ENCODE measurements around the gene POLR2F. TPM values are rescaled to one million over a fixed set of nuclear protein-coding genes. Genes with fewer than 3 reads are reported as not detected.

POLR2F gene
- total RNA-seq, 1 experiment from 2014 or later, result 138 TPM

DNA sequence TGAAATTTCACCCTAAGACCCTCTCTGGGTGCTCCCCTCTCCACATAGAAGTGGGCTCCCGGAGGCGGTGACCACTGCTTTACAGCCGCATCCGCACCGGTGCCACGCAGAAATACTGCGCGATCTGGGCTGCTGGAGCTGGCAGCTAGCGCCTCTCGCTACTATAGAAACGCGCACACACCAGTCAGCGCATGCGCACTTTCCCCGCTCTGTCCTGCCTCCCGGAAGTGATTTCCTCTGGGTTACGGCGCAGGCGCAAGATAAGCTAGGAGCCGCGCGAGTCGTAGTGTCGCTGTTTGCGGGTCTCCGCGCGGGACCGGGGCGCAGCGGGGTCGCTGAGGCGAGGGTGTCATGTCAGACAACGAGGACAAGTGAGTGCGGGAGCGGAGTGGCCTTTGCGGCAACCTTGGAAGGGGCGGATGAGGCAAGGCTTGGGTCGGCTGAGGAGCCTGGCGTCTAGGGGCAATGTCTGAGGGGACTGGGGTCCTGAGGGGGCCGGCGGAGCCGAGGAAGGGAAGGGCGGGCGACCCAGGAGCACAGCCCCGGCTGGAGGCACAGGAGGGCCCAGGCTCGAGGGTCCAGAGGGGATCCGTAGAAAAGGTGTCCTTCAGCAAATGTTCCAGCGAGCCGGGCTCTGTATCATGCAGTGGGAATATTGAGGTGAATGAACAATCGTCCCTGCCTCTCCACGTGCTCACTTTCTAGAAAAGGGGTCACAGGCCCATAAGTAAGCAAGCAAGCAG lies at the start of gene POLR2F, which contains the start of gene C22orf23 (continued):
- TF ChIP-seq PRRX2 (CRISPR knock-in tag; IDR thresholded peaks at IDR 0.05) (no peak), MLX (CRISPR knock-in tag; IDR thresholded peaks at IDR 0.05) (no peak), CDX4 (CRISPR knock-in tag; IDR thresholded peaks at IDR 0.05; ENCODE audit: borderline replicate concordance) (no peak), NFATC4 (CRISPR knock-in tag; IDR thresholded peaks at IDR 0.05) (no peak), ZNF281 (CRISPR knock-in tag; IDR thresholded peaks at IDR 0.05) (no peak), ZNF671 (CRISPR knock-in tag; IDR thresholded peaks at IDR 0.05) (no peak), E2F1 (CRISPR knock-in tag; IDR thresholded peaks at IDR 0.05) (no peak), TP53 (CRISPR knock-in tag; IDR thresholded peaks at IDR 0.05) (no peak), SOX15 (CRISPR knock-in tag; IDR thresholded peaks at IDR 0.05) (no peak), ZNF138 (CRISPR knock-in tag; conservative IDR thresholded peaks at IDR 0.05) (no peak), SP1 (CRISPR knock-in tag; conservative IDR thresholded peaks at IDR 0.05) (peak; percentile 61), MXD4 (CRISPR knock-in tag; IDR thresholded peaks at IDR 0.05; ENCODE audit: borderline replicate concordance) (no peak), ZNF396 (CRISPR knock-in tag; IDR thresholded peaks at IDR 0.05; ENCODE audit: borderline replicate concordance) (no peak), USF2 (CRISPR knock-in tag; IDR thresholded peaks at IDR 0.05) (no peak; the same call in 1 of the 2 replicates), STAT6 (CRISPR knock-in tag; conservative IDR thresholded peaks at IDR 0.05; ENCODE audit: low read depth) (no peak), HMGA2 (CRISPR knock-in tag; IDR thresholded peaks at IDR 0.05) (no peak)
- TF ChIP-seq, protein P1, sequence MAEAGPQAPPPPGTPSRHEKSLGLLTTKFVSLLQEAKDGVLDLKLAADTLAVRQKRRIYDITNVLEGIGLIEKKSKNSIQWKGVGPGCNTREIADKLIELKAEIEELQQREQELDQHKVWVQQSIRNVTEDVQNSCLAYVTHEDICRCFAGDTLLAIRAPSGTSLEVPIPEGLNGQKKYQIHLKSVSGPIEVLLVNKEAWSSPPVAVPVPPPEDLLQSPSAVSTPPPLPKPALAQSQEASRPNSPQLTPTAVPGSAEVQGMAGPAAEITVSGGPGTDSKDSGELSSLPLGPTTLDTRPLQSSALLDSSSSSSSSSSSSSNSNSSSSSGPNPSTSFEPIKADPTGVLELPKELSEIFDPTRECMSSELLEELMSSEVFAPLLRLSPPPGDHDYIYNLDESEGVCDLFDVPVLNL (CRISPR knock-in tag; IDR thresholded peaks at IDR 0.05; ENCODE audit: borderline replicate concordance, low read depth), result no peak
- TF ChIP-seq, protein P2, sequence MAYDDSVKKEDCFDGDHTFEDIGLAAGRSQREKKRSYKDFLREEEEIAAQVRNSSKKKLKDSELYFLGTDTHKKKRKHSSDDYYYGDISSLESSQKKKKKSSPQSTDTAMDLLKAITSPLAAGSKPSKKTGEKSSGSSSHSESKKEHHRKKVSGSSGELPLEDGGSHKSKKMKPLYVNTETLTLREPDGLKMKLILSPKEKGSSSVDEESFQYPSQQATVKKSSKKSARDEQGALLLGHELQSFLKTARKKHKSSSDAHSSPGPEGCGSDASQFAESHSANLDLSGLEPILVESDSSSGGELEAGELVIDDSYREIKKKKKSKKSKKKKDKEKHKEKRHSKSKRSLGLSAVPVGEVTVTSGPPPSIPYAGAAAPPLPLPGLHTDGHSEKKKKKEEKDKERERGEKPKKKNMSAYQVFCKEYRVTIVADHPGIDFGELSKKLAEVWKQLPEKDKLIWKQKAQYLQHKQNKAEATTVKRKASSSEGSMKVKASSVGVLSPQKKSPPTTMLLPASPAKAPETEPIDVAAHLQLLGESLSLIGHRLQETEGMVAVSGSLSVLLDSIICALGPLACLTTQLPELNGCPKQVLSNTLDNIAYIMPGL (CRISPR knock-in tag; IDR thresholded peaks at IDR 0.05), result peak; percentile 70; the same call in 1 of the 2 replicates
- TF ChIP-seq, protein P3, sequence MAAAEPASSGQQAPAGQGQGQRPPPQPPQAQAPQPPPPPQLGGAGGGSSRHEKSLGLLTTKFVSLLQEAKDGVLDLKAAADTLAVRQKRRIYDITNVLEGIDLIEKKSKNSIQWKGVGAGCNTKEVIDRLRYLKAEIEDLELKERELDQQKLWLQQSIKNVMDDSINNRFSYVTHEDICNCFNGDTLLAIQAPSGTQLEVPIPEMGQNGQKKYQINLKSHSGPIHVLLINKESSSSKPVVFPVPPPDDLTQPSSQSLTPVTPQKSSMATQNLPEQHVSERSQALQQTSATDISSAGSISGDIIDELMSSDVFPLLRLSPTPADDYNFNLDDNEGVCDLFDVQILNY (CRISPR knock-in tag; IDR thresholded peaks at IDR 0.05), result no peak
- TF ChIP-seq, protein P4, sequence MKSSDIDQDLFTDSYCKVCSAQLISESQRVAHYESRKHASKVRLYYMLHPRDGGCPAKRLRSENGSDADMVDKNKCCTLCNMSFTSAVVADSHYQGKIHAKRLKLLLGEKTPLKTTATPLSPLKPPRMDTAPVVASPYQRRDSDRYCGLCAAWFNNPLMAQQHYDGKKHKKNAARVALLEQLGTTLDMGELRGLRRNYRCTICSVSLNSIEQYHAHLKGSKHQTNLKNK (CRISPR knock-in tag; IDR thresholded peaks at IDR 0.05), result no peak
- TF ChIP-seq, protein P5, sequence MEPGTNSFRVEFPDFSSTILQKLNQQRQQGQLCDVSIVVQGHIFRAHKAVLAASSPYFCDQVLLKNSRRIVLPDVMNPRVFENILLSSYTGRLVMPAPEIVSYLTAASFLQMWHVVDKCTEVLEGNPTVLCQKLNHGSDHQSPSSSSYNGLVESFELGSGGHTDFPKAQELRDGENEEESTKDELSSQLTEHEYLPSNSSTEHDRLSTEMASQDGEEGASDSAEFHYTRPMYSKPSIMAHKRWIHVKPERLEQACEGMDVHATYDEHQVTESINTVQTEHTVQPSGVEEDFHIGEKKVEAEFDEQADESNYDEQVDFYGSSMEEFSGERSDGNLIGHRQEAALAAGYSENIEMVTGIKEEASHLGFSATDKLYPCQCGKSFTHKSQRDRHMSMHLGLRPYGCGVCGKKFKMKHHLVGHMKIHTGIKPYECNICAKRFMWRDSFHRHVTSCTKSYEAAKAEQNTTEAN (CRISPR knock-in tag; IDR thresholded peaks at IDR 0.05), result no peak

Data from WTC11 (cell line).